DMS153 (cell line): Measurements from ENCODE around the gene RELCH.

Experiments used
- DNase-seq: peaks from one replicate; lab custom pipeline; 2025; lab: John Stamatoyannopoulos, UW

Gene RELCH

DNA sequence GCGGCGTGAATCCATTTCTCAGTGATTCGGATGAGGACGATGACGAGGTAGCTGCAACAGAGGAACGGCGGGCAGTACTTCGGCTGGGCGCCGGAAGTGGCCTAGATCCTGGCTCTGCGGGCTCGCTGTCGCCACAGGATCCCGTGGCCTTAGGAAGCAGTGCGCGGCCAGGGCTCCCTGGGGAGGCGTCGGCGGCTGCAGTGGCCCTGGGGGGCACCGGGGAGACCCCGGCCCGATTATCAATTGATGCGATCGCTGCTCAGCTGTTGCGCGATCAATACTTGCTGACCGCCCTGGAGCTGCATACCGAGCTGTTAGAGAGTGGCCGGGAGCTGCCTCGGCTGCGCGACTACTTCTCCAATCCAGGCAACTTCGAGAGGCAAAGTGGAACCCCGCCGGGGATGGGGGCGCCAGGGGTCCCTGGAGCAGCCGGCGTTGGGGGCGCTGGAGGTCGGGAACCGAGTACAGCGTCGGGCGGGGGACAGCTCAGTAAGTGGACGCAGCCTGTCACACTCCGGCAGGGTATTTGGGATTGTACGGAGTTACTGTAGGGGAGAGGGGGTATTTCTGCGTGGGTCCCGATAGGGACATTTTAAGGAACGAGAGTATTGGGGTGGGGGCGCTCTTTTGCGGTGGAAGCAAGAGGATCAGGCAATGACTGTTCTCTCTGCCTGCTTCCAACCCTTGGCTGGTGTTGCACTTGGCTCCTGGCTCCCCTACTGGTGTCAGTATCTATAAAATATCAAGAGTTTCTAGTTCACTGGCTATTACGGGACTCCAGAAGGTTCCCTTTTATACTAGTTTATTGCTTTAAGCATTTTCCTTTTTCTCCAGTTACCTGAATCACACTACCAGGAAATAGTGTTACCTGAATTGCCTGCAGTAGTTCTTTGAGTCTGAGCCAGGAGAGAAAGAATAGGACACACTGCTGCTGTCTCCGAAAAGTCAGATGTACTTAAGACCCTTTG lies 772 bp downstream of the RELCH start:
- DNase-seq, result peak; percentile 51

DNA sequence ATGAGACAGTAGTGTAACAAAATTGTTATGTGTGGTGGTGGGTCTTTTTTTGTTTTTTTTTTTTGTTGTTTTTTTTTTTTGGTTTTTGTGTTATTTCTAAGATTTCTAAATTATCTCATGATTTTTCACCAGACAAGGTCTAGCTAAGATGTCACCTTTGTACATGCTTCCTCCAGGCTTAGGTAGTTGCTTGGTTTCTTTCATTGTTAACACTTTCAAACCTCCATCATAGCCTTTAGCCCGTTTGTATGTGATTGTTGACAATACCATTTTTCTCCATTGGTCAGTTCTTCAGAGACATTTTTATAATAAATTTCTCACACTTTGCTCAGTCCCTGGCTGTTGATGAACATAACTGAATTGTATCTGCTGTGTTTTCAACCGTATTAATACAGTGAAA lies 2.2 kb downstream of the RELCH start:
- no peak for DNase-seq

DNA sequence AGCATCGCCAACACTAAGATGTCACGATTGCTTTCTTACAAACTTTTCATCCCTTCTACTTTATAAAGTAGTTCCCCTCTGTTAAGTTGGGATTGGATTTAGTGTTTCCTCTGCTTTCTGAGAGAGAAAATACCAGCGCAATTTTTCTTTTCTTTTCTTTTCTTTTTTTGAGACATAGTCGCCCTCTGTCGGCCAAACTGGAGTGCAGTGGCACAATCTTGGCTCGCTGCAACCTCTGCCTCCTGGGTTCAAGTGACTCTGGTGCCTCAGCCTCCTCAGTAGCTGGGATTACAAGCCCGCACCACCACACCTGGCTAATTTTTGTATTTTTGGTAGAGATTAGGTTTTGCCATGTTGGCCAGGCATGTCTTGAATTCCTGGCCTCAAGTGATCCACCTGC lies 9.0 kb downstream of the RELCH start:
- no peak for DNase-seq

DNA sequence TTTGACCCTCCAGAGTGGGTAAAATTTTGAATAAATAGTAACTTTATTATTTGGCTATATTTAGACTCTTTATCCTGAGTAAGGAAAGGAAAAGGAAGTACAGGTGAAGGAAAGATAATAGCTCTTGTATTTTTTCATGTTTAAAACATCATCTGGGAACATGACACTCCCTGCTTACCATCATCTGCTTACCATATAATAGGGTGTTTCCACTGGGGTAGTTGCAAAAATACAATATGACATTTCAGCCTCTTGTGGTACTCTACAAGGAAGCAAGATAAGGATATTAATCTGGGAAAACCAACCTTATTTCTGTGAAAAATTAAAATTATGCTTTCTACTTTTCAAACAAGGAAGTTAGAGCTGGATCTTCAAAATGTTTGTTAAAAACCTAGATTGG lies 9.9 kb downstream of the RELCH start:
- DNase-seq, result no peak

DNA sequence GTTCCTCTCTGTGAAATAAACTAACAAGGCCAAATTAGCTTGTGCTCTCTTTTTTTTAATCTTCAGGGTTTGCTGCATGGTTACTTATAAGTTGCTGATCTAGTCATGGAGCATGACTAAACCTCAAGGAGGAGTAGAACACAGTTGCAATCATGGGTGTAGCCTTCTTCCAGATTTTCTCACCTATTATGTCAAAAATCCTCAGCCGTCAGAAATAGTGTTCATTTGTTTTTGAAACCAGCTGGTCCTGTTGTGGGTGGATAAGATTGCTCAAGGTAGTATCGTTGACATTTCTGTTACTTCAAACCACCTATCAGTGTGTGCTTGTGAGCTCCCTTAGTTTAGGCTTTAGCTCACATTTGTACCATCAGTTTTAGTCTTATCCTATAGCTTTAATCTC lies 11.2 kb downstream of the RELCH start:
- no peak for DNase-seq

DNA sequence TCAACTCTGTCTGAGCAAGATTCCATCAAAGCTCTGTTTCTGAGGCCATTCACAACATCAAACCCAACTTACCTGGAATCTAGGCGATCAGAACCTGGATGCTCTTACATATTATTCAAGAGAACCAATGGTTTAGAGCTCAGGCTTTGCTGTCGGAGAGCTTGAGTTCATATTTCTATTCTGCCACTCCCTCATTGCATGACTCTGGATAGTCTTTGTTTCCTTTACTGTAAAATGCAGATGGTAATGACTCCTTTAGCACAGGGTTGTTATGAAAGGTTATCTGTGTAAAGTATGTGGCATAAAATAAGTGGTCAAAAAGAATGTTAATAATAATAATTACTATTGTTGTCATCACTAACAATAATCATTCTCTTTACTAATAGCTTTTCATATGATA lies 12.6 kb downstream of the RELCH start:
- no peak for DNase-seq

DNA sequence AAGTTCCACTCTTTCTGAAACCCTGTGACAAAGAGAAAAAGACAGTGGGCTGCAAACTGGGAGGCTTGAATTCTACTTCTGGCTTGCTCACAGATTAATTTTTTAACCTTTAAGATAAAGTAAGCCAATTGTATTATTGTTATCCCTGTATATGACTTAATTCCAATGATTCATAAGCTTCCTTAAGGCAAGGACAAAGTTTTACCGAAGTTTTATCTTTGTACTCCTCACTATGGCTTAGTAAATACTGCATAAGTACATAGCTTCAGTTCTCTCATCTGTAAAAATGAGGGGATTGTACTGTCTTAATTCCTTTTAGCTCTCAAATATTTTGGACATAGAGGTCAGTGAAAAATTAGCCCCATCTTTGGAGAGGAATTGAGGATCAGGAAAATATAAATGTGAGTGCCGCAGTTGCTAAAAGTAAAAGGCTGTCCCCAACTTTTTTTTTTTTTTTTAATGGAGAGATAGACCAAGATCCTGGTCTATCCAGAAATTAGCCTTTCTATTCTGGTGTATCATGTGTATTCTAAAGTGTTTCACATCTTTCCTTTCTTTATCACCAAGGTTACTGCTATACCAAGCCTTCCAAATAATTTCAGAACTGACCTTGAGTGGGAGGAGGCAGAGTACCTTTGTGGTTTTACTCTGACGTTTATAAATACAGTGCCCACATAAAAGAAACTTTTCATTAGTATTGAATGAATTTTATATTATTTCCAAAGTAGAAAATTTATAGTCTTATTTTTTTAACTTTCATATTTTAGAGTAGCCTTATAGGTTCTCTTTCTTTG lies 13.3 kb downstream of the RELCH start:
- DNase-seq, result no peak

DNA sequence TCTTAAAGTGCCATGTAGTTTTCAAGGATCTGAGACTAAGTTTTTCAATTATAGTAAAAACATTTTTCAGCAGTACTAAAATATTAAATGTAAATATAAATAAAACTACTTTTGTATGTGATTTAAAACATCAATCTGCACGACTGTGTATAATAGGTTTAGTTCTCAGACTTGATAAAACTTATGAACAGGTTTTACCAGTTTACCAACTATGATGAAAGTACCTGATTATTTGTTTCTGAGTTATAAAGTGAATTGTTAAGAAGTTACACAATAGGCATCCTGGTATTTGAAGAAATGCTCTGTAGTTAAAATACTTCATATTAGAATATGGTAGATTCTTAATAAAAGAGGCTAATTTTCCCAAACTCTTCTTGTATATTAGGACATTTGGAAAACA lies 14.8 kb downstream of the RELCH start:
- no peak for DNase-seq

DNA sequence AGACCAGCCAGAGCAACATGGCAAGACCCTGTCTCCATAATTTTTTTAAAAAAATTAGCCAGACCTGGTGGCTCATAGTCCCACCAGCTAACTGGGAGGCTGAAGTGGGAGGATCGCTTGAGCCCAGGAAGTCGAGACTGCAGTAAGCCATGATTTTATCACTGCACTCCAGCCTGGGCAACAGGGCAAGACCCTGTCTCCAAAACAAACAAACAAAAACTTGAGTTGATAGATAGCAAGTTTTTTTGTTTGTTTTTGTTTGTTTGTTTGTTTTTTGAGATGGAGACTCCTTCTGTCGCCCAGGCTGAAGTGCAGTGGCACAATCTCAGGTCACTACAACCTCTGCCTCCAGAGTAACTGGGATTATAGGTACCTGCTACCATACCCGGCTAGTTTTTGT lies 18.8 kb downstream of the RELCH start:
- no peak for DNase-seq

DNA sequence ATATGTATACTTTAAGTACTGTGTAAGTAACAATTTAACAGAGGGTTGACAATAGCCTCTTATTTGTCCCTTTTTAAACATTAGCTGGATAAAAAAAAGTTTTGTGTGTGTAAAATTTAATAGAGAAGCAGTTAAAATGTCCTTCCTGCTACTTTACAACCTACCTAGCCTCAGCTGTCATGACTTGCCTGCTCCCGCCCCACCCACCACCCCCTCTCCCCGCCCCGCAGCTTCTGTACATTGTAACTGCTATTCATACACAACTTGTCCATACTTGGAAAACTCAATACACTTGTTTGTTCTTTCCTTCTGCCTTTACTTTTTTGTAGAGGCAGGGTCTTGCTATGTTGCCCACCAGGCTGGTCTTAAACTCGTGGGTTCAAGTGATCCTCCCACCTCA lies 19.5 kb downstream of the RELCH start:
- DNase-seq, result no peak

DNA sequence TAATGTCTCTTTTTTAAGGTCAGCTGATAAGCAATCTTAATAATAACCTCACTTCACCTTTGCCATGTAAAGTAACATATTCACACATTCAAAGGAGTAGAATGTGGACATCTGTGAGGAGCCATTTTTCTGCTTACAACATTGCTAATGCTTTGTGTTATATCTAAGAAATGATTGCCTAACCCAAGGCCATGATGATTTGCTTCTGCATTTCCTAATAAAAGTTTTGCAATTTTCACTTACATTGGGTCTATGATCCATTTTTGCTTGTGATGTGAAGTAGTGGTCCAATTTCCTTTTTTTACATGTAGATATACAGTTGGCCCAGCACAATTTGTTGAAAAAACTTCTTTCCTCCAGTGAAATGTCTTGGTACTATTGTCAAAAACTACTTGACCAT lies 22.0 kb downstream of the RELCH start:
- DNase-seq, result no peak

DNA sequence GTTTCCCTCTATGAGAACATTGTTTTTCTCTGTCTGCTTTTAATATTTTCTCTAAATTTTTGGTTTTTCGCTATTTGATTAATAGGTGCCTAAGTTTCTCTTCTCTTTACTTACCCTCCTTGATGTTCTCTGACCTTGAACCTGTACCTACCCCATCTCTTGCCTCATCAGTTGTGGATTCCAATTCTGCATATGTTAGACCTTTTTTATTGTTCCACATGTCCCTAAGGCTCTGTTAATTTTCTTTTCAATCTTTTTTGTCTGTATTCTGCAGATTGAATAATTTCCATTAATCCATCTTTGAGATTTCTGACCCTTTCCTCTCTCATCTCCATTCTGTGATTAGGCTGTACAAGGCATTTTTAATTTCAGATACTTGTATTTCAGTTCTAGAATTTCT lies 23.1 kb downstream of the RELCH start:
- DNase-seq, result no peak

DNA sequence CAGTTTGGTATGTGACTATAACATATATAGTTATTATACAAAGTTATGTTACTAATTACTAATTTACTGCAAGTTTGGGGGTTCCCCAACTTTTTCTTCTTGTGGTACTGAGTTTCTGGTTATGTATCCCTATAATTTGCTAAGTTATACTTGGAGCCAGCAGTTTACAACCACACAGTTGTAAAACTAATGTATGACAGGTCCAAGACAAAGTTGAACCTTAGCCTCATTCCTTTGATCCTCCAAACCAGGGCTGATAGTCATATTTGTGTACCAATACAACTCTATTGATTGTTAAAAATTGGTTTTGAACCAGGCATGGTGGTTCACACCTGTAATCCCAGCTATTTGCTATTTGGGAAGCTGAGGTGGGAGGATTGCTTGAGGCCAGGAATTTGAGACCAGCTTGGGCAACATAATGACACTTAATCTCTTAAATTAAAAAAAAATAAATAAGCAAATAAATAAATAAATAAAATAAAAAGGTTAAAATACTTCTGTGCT lies 24.3 kb downstream of the RELCH start:
- DNase-seq, result no peak

DNA sequence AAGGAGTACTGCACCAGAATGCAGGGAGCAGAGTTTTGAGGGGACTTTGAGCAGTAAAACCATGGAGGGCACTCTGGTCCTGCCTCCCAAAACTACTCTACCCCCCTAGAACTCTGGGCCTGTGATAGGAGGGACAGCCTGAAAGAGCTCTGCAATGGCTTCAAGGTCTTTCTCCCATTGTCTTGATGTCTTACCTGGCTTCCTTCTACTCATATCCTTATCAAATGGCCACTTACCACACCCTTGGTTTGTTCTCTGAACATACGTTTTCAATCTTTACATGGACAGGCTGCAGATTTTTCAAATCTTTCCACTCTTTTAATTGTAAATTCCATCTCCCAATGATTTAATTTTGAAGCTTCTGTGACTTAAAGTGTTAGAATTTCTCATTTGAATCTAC lies 27.7 kb downstream of the RELCH start:
- DNase-seq, result no peak

DNA sequence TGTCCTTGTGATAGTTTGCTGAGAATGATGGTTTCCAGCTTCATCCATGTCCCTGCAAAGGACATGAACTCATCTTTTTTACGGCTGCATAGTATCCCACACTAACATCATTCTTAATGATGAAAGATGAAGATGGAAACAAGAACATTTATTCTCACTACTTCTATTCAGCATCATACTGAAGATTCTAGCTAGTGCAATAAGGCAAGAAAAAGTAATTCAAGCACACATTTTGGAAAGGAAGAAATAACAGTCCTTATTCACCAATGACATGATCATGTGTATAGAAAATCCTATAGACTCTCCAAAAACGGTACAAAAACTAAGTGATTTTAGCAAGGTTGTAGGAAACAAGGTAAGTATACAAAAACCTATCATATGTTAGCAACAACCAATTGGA lies 37.2 kb downstream of the RELCH start:
- no peak for DNase-seq

DNA sequence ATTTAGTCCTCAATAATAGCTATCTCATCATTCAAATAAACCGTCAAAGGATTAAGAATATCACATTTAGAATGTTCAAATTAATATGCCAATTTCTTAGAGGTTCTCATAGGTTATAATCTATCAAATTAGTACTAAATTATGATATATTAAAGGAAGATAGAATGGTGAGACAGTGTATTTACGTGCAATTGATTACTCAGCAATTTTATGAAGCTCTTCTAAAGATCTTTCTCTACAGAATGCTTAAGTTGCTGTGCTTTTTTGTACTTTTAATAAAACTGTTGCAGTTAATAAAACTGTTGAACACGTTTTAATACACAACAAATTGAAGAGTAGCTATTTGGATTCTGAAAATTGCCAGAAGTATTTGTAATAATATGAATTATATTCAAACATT lies 39.0 kb downstream of the RELCH start:
- DNase-seq, result no peak

DNA sequence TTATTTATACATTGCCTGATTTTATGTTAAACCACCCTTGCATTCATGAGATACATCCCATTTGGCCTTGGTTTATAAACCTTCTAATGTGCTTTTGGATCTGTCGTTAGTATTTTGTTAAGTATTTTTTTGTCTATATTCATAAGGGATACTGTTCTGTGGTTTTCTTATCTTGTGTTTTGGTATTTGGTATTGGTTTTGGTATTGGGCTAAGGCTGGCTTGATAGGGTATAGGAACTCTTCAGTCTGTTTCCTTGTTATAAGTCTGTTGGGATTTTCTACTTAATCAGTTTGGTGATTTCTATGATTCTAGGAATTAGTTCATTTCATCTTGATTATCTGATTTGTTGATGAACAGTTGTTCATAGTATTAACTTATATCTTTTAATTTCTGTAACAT lies 49.2 kb downstream of the RELCH start:
- no peak for DNase-seq

DNA sequence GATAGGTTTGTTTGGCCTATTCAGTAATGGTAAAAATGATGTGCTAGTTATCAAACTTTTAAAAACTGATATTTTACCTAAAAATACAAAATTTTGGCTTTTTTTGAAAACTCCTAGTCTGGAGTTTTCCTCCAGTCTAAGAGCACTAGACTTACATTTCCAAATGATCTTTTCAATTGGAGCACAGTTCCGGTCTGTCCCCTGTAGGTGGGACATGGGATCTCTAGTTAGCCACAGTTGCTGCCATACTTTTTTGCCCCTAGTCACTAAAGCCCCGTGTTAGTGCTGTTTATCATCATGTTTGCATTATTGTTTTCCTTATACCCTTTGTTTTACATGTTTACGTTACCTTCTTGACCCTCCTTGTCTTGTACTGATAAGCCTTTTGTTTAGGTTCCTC lies 52.4 kb downstream of the RELCH start:
- DNase-seq, result no peak

DNA sequence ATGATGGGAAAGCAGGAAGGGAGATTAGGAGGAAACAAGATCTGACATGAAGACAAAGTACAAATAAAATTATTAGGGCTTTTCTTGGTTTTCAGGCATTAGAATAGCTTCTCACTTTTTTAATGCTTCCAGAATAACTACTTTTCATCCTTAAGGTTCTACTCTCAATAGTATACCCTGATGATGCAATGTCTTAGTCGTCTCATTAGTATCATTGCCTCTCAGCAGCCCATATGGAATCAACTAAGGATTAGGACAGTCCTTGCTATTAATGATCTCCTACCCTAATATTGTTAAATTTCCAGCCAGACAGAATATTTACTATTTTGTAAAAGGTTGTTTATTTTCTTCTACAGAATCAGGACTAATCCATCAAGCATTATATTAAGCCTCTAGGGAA lies 55.9 kb downstream of the RELCH start:
- DNase-seq, result no peak

DNA sequence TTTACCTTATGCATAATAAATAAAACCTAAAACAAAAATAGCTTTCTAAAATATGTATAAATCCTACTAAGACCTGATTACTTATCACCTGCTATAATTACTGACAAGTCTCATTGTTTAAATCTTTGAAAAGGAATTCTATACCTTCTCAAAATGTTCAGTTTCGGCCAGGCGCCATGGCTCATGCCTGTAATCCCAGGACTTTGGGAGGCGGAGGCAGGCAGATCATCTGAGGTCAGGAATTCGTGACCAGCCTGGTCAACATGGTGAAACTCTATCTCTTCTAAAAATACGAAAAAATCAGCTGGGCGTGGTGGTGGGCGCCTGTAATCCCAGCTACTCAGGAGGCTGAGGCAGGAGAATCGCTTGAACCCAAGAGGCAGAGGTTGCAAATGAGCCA lies 58.1 kb downstream of the RELCH start:
- no peak for DNase-seq

DNA sequence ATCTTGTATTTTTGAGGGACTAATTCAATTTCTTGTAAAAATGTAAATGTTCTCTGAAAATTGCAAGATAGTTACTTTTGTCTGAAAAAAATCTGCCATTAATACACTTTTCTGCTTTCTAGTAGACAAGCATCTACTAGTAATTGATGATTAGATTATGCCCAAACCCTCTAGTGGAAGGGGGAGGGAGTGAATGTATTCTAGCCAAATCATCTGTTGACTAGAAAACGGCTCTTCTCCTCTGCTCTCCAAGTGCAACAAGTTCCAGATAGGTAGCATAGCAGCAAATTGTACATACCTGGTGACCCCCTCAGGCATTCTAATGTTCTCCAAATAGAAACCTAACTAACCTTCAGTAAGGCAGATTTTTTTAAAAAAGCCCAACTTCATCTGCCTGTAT lies 58.6 kb downstream of the RELCH start:
- no peak for DNase-seq

DNA sequence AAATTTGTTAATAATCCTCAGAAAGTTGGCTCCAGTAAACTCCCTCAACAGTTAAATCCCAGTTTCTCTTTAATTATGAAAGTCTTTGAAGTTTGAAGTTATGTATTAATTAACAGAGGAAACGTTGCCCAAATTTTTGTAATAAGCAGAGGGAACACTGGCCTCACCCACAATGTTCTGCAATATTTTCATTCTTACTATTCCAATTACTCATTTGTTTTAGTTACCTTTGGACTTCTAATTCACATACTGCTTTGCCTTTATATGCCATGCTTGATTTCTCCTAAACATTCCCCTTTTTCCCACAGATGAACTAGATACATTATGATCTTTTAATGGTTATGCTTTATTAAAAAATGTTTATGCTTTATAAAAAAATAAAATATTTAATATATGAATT lies 61.3 kb downstream of the RELCH start:
- no peak for DNase-seq

DNA sequence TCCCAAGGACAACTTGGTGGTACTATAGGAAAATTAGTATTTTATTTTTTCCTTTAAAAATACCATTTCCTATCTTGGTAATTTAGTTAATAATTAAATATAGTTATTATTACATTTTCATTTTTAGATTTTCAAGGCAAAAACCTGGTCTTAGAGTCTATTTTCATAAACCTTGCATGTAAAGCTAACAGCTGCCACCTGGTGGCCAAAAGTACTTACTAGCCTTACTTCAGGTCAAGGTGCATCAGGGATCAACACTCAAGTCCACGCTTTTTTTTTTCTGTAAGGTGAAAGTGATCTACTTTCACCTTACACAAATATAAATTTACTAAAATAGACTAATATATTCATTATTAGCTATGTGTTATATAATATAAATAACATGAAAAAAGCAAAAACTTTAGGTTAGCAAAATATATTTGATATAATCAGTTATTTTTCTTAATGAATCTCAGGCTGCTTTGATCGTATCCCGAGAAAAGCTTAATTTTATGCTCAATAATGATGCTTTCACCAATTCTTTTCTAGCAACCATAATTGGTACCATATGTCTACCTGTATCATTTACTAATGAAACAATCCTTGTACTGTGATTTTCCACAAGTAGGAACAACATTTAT lies 62.5 kb downstream of the RELCH start:
- DNase-seq, result peak; percentile 54
